AG04449 (cell line): Measurements from ENCODE around the gene IRS2.

Experiments used
- CTCF ChIA-PET: fragments of 350-600 bp; formaldehyde crosslinking; extraction: SDS; loops from one replicate; lab custom pipeline; 2021; ENCODE audit warnings: antibody characterized with exemption; lab: Yijun Ruan, JAX
- POLR2A ChIA-PET: fragments of 400-600, 350-600 bp; formaldehyde crosslinking; extraction: SDS; loops from one replicate; lab custom pipeline; 2020; ENCODE audit warnings: antibody characterized with exemption, inconsistent platforms; lab: Yijun Ruan, JAX
- DNase-seq: peaks from one replicate; pipeline ENCODE4 v3.0.0-alpha.2; 2010; ENCODE audit warnings: low read depth, low spot score
- H3K4me3 ChIP-seq: 2 replicates; pipeline ENCODE4 v1.5.1; 2011; ENCODE audit warnings: low read depth, mild to moderate bottlenecking, control low read depth, low read length
- CTCF ChIP-seq: IDR thresholded peaks from one replicate; pipeline ENCODE4 v1.5.1; 2011; ENCODE audit warnings: mild to moderate bottlenecking, moderate library complexity, low read length, control low read depth, inconsistent platforms; ENCODE audit not compliant: insufficient read depth; ENCODE audit errors: missing control alignments

The IRS2 gene

GRCh38 chr13:109790942-109791605 lies 4.7 kb upstream of the IRS2 start:
- ChIA-PET CTCF (interaction anchor here (0.6 to 3.2 kb wide), 9 partner anchors 22 to 875 kb away, joined by 3 to 25 read pairs (median 4); no protein-coding TSS in a partner anchor), POLR2A (no interaction called here)
- DNase-seq: no peak
- H3K4me3 ChIP-seq: no peak overlapping the region
- peak; percentile 42 for TF ChIP-seq CTCF

GRCh38 chr13:109790086-109790485 lies 3.7 kb upstream of the IRS2 start:
- POLR2A ChIA-PET: no interaction called here
- CTCF ChIA-PET: interaction anchor here (0.9 to 3.2 kb wide), 6 partner anchors 320 to 874 kb away, joined by 3 to 25 read pairs (median 10); no protein-coding TSS in a partner anchor

GRCh38 chr13:109789262-109789661 lies 2.9 kb upstream of the IRS2 start:
- CTCF ChIA-PET: interaction anchor here (0.9 to 3.2 kb wide), 6 partner anchors 9 to 829 kb away, joined by 3 to 25 read pairs (median 10); no protein-coding TSS in a partner anchor
- TF ChIP-seq CTCF: no peak
- no peak for DNase-seq
- H3K4me3 ChIP-seq: no peak overlapping the region
- POLR2A ChIA-PET: no interaction called here

More at GRCh38 chr13:109790086-109790485, 3.7 kb upstream of the IRS2 start:
- DNase-seq: no peak
- no peak overlapping the region for H3K4me3 ChIP-seq
- no peak for TF ChIP-seq CTCF

GRCh38 chr13:109788372-109789111 lies 2.2 kb upstream of the IRS2 start:
- ChIA-PET POLR2A (interaction anchor here (0.6 kb wide), 1 partner anchor 61 kb away, joined by 3 read pairs; no protein-coding TSS in a partner anchor), CTCF (interaction anchor here (0.5 to 3.2 kb wide), 8 partner anchors 8 to 828 kb away, joined by 3 to 25 read pairs (median 5); no protein-coding TSS in a partner anchor)
- TF ChIP-seq CTCF: no peak
- DNase-seq: no peak
- H3K4me3 ChIP-seq: no peak overlapping the region

- peak overlapping the region; percentile 66 for H3K4me3 ChIP-seq
- no peak for TF ChIP-seq CTCF
- POLR2A ChIA-PET: interaction anchor here (0.6 kb wide), 1 partner anchor 418 kb away, joined by 4 read pairs; no protein-coding TSS in a partner anchor
- DNase-seq: no peak
- CTCF ChIA-PET: interaction anchor here (0.6 to 1.1 kb wide), 3 partner anchors 321 to 329 kb away, joined by 3 to 5 read pairs (median 3); no protein-coding TSS in a partner anchor
Observed at GRCh38 chr13:109787135-109787954, 962 bp upstream of the IRS2 start.
